OCI-M2 (cell line): ENCODE results near the gene SLC25A11.

Experiments used
- DNase-seq: peaks from one replicate; lab custom pipeline; 2025; ENCODE audit not compliant: unreplicated experiment; lab: John Stamatoyannopoulos, UW

SLC25A11 gene

DNA sequence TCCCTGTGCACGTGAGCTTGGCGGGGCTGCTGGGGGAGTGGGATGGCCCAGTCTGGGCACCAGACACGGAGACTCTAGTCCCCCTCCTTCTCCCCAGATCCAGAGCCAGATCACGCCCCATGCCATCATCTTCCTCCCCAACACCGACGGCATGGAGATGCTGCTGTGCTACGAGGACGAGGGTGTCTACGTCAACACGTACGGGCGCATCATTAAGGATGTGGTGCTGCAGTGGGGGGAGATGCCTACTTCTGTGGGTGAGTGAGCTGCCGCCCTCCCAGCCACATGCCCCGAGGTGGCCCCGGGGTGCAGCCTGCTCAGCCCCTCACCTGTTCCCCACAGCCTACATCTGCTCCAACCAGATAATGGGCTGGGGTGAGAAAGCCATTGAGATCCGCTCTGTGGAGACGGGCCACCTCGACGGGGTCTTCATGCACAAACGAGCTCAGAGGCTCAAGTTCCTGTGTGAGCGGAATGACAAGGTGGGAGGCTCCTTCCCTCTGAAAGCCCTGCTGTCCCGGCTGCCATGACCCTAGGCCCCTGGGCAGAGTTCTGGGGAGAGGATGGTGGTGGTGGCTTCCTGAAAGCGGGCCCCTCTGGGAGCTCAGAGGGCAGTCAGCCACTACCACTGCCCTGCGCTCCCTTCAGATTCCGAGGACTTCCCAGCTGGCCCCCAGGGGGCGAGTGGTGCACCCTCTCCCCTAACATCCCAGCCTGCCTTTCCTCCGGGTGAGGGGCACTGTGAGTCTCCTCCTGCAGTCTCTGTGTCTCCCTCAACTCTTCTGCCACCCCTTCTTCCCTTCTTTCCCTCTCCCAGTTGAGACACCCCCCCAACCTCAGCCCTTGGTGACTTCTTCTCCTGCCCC, 43.3 kb downstream of the SLC25A11 start:
- no peak for DNase-seq

DNA sequence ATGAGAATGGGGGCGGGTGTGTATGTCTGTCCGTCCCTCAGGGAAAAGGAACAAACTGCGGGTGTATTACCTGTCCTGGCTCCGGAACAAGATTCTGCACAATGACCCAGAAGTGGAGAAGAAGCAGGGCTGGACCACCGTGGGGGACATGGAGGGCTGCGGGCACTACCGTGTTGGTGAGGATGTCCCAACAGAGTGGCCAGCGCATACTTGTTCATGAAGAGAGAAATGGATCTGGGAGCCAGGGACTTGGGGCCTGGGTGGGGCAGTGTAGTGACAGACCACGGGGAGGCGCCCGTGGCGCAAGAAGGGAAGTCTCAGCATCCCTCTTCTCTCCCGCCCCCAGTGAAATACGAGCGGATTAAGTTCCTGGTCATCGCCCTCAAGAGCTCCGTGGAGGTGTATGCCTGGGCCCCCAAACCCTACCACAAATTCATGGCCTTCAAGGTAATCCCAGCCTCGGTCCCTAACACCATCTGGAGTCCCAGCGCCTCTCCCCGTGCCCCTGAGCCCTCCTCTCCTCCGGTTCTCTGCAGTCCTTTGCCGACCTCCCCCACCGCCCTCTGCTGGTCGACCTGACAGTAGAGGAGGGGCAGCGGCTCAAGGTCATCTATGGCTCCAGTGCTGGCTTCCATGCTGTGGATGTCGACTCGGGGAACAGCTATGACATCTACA, 44.1 kb downstream of the SLC25A11 start:
- DNase-seq = no peak

DNA sequence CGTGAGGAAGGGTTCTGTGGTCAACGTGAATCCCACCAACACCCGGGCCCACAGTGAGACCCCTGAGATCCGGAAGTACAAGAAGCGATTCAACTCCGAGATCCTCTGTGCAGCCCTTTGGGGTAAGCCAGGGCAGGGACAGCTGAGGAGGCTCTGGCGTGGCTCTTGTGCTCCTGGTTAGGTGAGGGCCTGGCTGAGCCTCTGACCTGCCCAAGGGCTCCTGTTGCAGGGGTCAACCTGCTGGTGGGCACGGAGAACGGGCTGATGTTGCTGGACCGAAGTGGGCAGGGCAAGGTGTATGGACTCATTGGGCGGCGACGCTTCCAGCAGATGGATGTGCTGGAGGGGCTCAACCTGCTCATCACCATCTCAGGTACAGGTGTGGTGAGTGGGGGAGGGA, 44.7 kb downstream of the SLC25A11 start:
- DNase-seq = no peak

DNA sequence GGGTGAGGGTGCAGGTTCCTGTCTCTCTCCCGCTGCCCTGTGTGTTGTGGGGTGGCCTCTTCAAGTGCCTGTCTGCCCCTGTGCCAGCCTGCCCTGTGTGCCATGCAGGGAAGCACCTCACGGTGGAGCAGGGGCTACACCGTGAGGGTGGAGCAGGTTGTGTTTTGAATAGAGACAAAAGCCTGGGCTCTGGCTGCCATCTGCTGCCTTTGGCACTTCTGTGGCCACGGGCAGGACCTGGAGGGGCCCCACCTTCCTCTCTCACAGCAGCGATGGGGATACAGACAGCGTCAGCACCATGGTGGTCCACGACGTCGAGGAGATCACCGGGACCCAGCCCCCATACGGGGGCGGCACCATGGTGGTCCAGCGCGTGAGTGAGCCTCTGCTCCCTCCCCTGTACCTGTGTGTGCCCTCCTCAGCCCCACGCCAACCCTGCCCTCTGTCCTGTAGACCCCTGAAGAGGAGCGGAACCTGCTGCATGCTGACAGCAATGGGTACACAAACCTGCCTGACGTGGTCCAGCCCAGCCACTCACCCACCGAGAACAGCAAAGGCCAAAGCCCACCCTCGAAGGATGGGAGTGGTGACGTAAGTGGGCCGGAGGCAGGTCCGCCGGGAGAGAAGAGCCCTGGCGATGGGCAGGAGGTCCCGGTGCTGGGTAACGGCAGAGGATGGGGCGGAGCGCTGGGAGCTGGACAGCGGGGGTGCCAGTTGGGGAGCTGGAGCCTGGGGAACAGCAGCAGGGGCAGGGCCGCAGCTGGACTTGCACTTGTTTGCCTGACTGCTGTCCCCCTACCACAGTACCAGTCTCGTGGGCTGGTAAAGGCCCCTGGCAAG, 45.9 kb downstream of the SLC25A11 start:
- DNase-seq = no peak

DNA sequence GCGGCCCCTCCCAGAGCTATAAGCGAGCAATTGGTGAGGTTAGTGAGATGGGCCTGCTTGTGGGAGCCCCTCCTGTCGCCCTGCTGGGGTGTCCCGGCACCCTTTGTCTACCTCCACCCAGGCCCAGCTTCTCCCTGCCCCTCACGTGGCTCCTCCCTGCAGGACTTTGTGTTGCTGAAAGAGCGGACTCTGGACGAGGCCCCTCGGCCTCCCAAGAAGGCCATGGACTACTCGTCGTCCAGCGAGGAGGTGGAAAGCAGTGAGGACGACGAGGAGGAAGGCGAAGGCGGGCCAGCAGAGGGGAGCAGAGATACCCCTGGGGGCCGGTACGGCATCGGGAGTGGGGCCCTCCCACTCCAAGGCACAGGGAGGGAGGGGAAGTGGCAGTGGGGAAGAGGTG, 46.6 kb downstream of the SLC25A11 start:
- DNase-seq = no peak

DNA sequence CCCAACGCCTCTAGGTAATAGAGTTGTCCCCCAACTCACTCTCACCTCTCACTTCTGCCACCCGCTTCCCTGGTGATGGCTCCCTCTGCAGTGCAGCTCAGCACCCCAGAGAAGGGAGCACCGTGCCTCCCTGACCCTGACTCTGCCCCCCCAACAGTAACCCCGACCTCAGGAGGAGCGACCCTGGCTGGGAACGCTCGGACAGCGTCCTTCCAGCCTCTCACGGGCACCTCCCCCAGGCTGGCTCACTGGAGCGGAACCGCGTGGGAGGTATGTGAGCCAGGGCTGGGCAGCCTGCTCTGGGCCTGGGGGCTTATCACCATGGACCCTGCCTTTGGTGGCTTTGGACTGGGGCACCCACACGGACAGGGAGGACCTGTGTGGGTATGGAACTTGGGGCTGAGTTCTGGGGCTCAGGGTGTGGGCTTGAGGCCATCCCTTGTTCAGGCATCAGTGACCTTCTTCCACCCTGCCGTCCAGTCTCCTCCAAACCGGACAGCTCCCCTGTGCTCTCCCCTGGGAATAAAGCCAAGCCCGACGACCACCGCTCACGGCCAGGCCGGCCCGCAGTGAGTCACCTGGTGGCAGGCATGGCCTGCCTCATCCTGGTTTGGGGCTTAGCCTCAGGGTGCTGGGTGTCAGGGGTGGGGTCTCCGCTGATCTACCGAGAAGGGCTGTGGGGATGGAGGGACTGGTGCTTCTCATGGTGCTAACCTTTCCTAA, 47.2 kb downstream of the SLC25A11 start:
- no peak for DNase-seq

DNA sequence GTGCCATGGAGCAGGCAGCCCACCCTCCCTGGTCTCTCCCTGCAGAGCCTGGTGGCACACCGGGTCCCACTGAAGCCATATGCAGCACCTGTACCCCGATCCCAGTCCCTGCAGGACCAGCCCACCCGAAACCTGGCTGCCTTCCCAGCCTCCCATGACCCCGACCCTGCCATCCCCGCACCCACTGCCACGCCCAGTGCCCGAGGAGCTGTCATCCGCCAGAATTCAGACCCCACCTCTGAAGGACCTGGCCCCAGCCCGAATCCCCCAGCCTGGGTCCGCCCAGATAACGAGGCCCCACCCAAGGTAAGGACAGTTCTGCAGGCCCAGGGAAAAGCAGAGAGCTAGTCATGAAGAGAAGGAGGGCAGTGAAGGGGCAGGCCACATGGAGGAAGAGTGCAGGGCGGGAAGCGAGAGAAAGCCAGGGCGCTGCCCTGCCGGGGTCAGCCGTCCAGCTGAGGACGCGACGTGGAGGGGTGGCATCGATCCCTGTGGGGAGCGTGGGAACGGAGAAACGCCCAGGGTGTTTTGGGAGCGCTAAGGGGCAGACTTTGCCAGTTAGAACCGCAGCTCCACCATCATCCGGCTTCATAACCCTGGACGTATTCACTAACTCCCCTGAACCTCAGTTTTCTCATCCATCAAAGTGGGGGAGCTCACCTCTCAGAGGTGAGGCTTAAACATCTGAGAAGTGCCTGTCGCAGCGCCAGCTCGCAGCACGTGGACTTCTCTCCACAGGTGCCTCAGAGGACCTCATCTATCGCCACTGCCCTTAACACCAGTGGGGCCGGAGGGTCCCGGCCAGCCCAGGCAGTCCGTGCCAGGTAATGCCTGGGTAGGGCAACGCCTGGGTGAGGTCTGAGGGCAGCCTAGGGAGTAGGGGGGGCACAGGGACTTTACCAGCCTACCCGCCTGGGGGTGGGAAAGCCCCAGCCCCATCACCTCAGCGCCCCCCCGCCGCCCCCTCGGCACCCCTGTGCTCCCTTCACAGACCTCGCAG, 48.1 kb downstream of the SLC25A11 start:
- DNase-seq = no peak

DNA sequence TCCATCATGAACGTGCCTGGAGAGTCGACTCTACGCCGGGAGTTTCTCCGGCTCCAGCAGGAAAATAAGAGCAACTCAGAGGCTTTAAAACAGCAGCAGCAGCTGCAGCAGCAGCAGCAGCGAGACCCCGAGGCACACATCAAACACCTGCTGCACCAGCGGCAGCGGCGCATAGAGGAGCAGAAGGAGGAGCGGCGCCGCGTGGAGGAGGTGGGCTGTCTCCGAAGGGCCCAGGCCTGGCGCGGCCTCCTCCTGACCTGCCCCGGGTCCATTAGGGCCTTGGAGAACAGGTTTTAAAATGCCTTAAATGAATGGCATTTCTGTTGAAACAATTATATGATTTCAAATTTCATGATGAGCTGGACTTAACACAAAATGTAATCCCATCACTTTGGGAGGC, 52.3 kb downstream of the SLC25A11 start:
- DNase-seq = no peak
